Right cardiac atrium (tissue), 5 donors: ENCODE measurements around the gene KMT2E. TPM values are rescaled to one million over a fixed set of nuclear protein-coding genes. Genes with fewer than 3 reads are reported as not detected.

Source experiments
- ATAC-seq, 2 donors: fragments of 200-7000 bp; cut with Tn5 transposase; one replicate each; pipeline versions ENCODE4 v1.8.0 to v1.9.1; 2020; ENCODE audit warnings: moderate library complexity in 2 of 2, mild to moderate bottlenecking in 1 of 2
- DNase-seq, 3 donors: peaks; one replicate each; pipeline ENCODE4 v3.0.0-alpha.2; 2020
- H3K27ac ChIP-seq: one replicate; pipeline ENCODE4 v1.5.1; 2013; ENCODE audit warnings: mild to moderate bottlenecking, low read length, control low read depth, moderate library complexity
- H3K27me3 ChIP-seq: one replicate; pipeline ENCODE4 v1.6.1; 2013; ENCODE audit not compliant: control insufficient read depth, insufficient read depth
- H3K4me1 ChIP-seq: one replicate; pipeline ENCODE4 v1.6.1; 2013; ENCODE audit warnings: low read length; ENCODE audit not compliant: control insufficient read depth, insufficient read depth
- H3K4me3 ChIP-seq: one replicate; pipeline ENCODE4 v1.5.1; 2013; ENCODE audit warnings: low read length, control low read depth
- H3K9me3 ChIP-seq: one replicate; pipeline ENCODE4 v1.6.1; 2013; ENCODE audit warnings: low read length; ENCODE audit not compliant: control insufficient read depth
- WGBS: extraction: QIAGEN DNeasy Blood & Tissue Kit; methylation state at CpG from one replicate; pipeline ENCODE4 v1.1.7; 2013; 5-methylcytosine and 5-hydroxymethylcytosine counted together
- intact Hi-C, 4 donors: fragments of 100-400 bp; cut with DNase I; formaldehyde crosslinking; loops; one replicate each; pipeline versions ENCODE4 v1.11.0 to v1.14.0; 2022 to 2023
- polyA plus RNA-seq: library from polyadenylated mRNA; stranded (reverse); fragments of 200-250 nt; gene quantifications from one replicate; pipeline ENCODE4 v1.2.3, GENCODE V29; 2013
- total RNA-seq, 4 donors: library from RNA; stranded (reverse); fragmentation: NEBNext Ultra II Directional; extraction: Animal tissue kit (Norgen Biotek cat#: 25700); gene quantifications; one replicate each; pipeline ENCODE4 v1.2.1, GENCODE V29; 2021
- donor health status: healthy with polysubstance abuse.
- donor health status: DM: no; HTN: yes; CAD: no.
- donor health status: DM: no; HTN: no; CAD: no.
- donor health status: DM: no; HTN: yes; CAD: no; lungs with severe emphysema.
- donor health status: DM: yes; HTN: yes; CAD: no.

The KMT2E gene
- total and polyA plus RNA-seq, 5 donors: 17.8 to 73.1 (median 57.2) TPM

GRCh38 chr7:105011141-105011830, 2.7 kb upstream of the KMT2E start:
- H3K4me1 ChIP-seq: peaks cover 4% of the 10 kb centered on the region
- under 1% methylated on average over 7 of the region's 7 CpGs for WGBS
- peak overlapping the region; percentile 74 for H3K27ac ChIP-seq
- no peaks in the 10 kb centered on the region for H3K27me3 ChIP-seq
- intact Hi-C loops: no loop called here
- ATAC-seq (no peak), DNase-seq (no peak)
- H3K4me3 ChIP-seq: peak overlapping the region; percentile 58
- no peaks in the 10 kb centered on the region for H3K9me3 ChIP-seq

GRCh38 chr7:105011831-105012502, 2.0 kb upstream of the KMT2E start:
- Histone ChIP-seq H3K27ac (peak overlapping the region; percentile 98), H3K9me3 (no peaks in the 10 kb centered on the region), H3K4me1 (peaks cover 3% of the 10 kb centered on the region), H3K4me3 (peak overlapping the region; percentile 58), H3K27me3 (no peaks in the 10 kb centered on the region)
- under 1% methylated on average over 21 of the region's 21 CpGs for WGBS
- ATAC-seq (no peak), DNase-seq (peak in 2 of 3 donors; percentile 57 to 62)
- intact Hi-C loops: loop anchor here in 1 of 4 donors (1.0 kb wide), 1 partner anchor 28 kb away; no protein-coding TSS in a partner anchor

GRCh38 chr7:105012503-105013220, 1.3 kb upstream of the KMT2E start:
- Histone ChIP-seq H3K27ac (peak overlapping the region; percentile 100), H3K4me1 (peaks cover 3% of the 10 kb centered on the region), H3K9me3 (no peaks in the 10 kb centered on the region), H3K27me3 (no peaks in the 10 kb centered on the region), H3K4me3 (peak overlapping the region; percentile 73)
- DNase-seq (peak; percentile 99 to 100 (median 100)), ATAC-seq (peak; percentile 93)
- intact Hi-C loops: loop anchor here in 1 of 4 donors (1.0 kb wide), 1 partner anchor 28 kb away; no protein-coding TSS in a partner anchor
- WGBS: under 1% methylated on average over 54 of the region's 54 CpGs

- Histone ChIP-seq H3K27ac (peak overlapping the region; percentile 100), H3K27me3 (no peaks in the 10 kb centered on the region), H3K4me3 (peak overlapping the region; percentile 73), H3K4me1 (peaks cover 2% of the 10 kb centered on the region), H3K9me3 (no peaks in the 10 kb centered on the region)
- ATAC-seq (peak; percentile 86 to 91), DNase-seq (peak; percentile 94 to 98 (median 97))
- intact Hi-C loops: no loop called here
- under 1% methylated on average over 39 of the region's 39 CpGs for WGBS
These were observed 687 bp upstream of the KMT2E start for GRCh38 chr7:105013221-105013815.

- H3K27ac ChIP-seq: peak overlapping the region; percentile 100
- peak overlapping the region; percentile 73 for H3K4me3 ChIP-seq
- H3K9me3 ChIP-seq: no peaks in the 10 kb centered on the region
- ATAC-seq: peak; percentile 7 to 10
- peak; percentile 42 to 71 (median 62) for DNase-seq
- intact Hi-C loops: no loop called here
- H3K27me3 ChIP-seq: no peaks in the 10 kb centered on the region
- WGBS: under 1% methylated on average over 22 of the region's 22 CpGs
- no peaks in the 10 kb centered on the region for H3K4me1 ChIP-seq
These were observed 836 bp downstream of the KMT2E start for GRCh38 chr7:105014693-105015389.

GRCh38 chr7:105015390-105015965, 1.5 kb downstream of the KMT2E start:
- WGBS: 2% methylated on average over 10 of the region's 10 CpGs
- Histone ChIP-seq H3K4me3 (peak overlapping the region; percentile 73), H3K9me3 (no peaks in the 10 kb centered on the region), H3K27me3 (no peaks in the 10 kb centered on the region), H3K27ac (peak overlapping the region; percentile 100), H3K4me1 (no peaks in the 10 kb centered on the region)
- no peak for DNase-seq
- intact Hi-C loops: no loop called here
- no peak for ATAC-seq

GRCh38 chr7:105016068-105016708, 2.2 kb downstream of the KMT2E start:
- DNase-seq (no peak), ATAC-seq (no peak)
- Histone ChIP-seq H3K9me3 (no peaks in the 10 kb centered on the region), H3K4me1 (no peaks in the 10 kb centered on the region), H3K27me3 (no peaks in the 10 kb centered on the region), H3K27ac (no peak overlapping the region), H3K4me3 (peak overlapping the region; percentile 73)
- 5% methylated on average over 3 of the region's 3 CpGs for WGBS
- intact Hi-C loops: no loop called here

- Histone ChIP-seq H3K27me3 (no peaks in the 10 kb centered on the region), H3K4me1 (no peaks in the 10 kb centered on the region), H3K4me3 (peak overlapping the region; percentile 73), H3K27ac (no peak overlapping the region), H3K9me3 (no peaks in the 10 kb centered on the region)
- no peak for ATAC-seq
- intact Hi-C loops: no loop called here
- DNase-seq: no peak
- 17% methylated on average over 5 of the region's 5 CpGs for WGBS
These were observed 3.0 kb downstream of the KMT2E start for GRCh38 chr7:105016709-105017656.

- no peak for ATAC-seq
- Histone ChIP-seq H3K27me3 (no peaks in the 10 kb centered on the region), H3K27ac (peak overlapping the region; percentile 53), H3K9me3 (no peaks in the 10 kb centered on the region), H3K4me1 (no peaks in the 10 kb centered on the region), H3K4me3 (peak overlapping the region; percentile 73)
- intact Hi-C loops: no loop called here
- under 1% methylated on average over 4 of the region's 4 CpGs for WGBS
- DNase-seq: no peak
These were observed 3.8 kb downstream of the KMT2E start for GRCh38 chr7:105017657-105018365.
